DOHH2 (cell line): Measurements from ENCODE around the gene FXYD6.

Experiments used
- H3F3A ChIP-seq: fragments of 200-600 bp; sonication (generic), shearing (Covaris generic); 2 replicates; pipeline ENCODE4 v1.6.0; 2016; ENCODE audit warnings: antibody characterized with exemption, mild to moderate bottlenecking; ENCODE audit not compliant: control insufficient read depth, insufficient read depth
- H3K27ac ChIP-seq: fragments of 200-600 bp; sonication (generic); 2 replicates; pipeline ENCODE4 v1.5.1; 2014; ENCODE audit warnings: low read depth, mild to moderate bottlenecking, low read length, moderate library complexity
- H3K27me3 ChIP-seq: fragments of 200-600 bp; sonication (generic); 2 replicates; pipeline ENCODE4 v1.6.1; 2014; ENCODE audit warnings: mild to moderate bottlenecking, low read length, mixed read lengths; ENCODE audit not compliant: control insufficient read depth
- H3K36me3 ChIP-seq: fragments of 200-600 bp; sonication (generic); 2 replicates; pipeline ENCODE4 v1.6.1; 2014; ENCODE audit warnings: mild to moderate bottlenecking, low read length, moderate library complexity, mixed read lengths; ENCODE audit not compliant: control insufficient read depth
- H3K4me1 ChIP-seq: fragments of 200-600 bp; sonication (generic); 2 replicates; pipeline ENCODE4 v1.6.1; 2014; ENCODE audit warnings: mild to moderate bottlenecking, low read length, mixed read lengths; ENCODE audit not compliant: control insufficient read depth
- H3K4me2 ChIP-seq: fragments of 200-600 bp; sonication (generic); 2 replicates; pipeline ENCODE4 v1.6.0; 2014; ENCODE audit warnings: mild to moderate bottlenecking, low read length, moderate library complexity
- H3K4me3 ChIP-seq: fragments of 200-600 bp; sonication (generic); 2 replicates; pipeline ENCODE4 v1.5.1; 2014; ENCODE audit warnings: mild to moderate bottlenecking, low read length, mixed read lengths
- H3K79me2 ChIP-seq: fragments of 200-600 bp; sonication (generic); 2 replicates; pipeline ENCODE4 v1.6.1; 2014; ENCODE audit warnings: mild to moderate bottlenecking, low read length, mixed read lengths; ENCODE audit not compliant: control insufficient read depth
- H3K9me2 ChIP-seq: fragments of 200-600 bp; sonication (generic); replicated peaks from 2 replicates; pipeline ENCODE4 v1.6.1; 2014; ENCODE audit warnings: mild to moderate bottlenecking, low read length, mixed read lengths; ENCODE audit not compliant: control insufficient read depth
- H3K9me3 ChIP-seq: fragments of 200-600 bp; sonication (generic); 2 replicates; pipeline ENCODE4 v1.6.1; 2014; ENCODE audit warnings: antibody characterized with exemption, low read length, mixed read lengths; ENCODE audit not compliant: control insufficient read depth, insufficient read depth
- H4K20me1 ChIP-seq: fragments of 200-600 bp; sonication (generic); 2 replicates; pipeline ENCODE4 v1.6.0; 2014; ENCODE audit warnings: low read depth, mild to moderate bottlenecking, antibody characterized with exemption, low read length, moderate library complexity; ENCODE audit not compliant: control insufficient read depth, insufficient read depth
- EZH2phosphoT487 ChIP-seq: fragments of 200-600 bp; sonication (generic); IDR thresholded peaks from 2 replicates; pipeline ENCODE4 v1.6.1; 2017; ENCODE audit warnings: borderline replicate concordance, mild to moderate bottlenecking, antibody characterized with exemption, low read length, moderate library complexity, mixed read lengths
- TF ChIP-seq, protein P1 (sequence below): fragments of 200-600 bp; sonication (generic); IDR thresholded peaks from one replicate; pipeline ENCODE4 v1.5.1; 2014; ENCODE audit warnings: antibody characterized with exemption, mild to moderate bottlenecking, low read depth, low read length; ENCODE audit not compliant: poor library complexity, severe bottlenecking

The FXYD6 gene

DNA sequence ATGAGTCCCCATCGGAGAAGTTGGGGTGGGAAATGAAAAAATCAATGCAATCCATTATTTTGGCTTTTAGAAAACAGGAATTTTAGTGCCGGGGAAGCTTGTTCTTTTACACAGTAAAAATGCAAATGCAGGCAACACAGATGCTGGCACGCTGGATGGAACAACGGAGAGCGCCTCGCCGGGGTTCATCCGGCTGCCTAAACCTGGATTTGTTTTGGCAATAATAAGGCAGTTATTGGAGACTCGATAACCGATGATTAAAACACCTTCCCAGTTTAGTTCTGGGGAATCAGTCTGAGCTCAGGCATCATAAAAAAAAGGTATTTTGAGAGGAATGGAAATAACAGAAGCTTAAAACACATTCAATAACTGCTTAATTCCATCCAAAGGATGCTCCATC lies 82.3 kb downstream of the FXYD6 start:
- TF ChIP-seq, protein P1, sequence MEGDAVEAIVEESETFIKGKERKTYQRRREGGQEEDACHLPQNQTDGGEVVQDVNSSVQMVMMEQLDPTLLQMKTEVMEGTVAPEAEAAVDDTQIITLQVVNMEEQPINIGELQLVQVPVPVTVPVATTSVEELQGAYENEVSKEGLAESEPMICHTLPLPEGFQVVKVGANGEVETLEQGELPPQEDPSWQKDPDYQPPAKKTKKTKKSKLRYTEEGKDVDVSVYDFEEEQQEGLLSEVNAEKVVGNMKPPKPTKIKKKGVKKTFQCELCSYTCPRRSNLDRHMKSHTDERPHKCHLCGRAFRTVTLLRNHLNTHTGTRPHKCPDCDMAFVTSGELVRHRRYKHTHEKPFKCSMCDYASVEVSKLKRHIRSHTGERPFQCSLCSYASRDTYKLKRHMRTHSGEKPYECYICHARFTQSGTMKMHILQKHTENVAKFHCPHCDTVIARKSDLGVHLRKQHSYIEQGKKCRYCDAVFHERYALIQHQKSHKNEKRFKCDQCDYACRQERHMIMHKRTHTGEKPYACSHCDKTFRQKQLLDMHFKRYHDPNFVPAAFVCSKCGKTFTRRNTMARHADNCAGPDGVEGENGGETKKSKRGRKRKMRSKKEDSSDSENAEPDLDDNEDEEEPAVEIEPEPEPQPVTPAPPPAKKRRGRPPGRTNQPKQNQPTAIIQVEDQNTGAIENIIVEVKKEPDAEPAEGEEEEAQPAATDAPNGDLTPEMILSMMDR: no peak
- no peak for TF ChIP-seq EZH2phosphoT487
- no peaks in the 10 kb centered on the region for H3K79me2 ChIP-seq
- H4K20me1 ChIP-seq: no peaks in the 10 kb centered on the region
- H3K27ac ChIP-seq: no peak overlapping the region
- no peaks in the 10 kb centered on the region for H3K9me3 ChIP-seq
- no peaks in the 10 kb centered on the region for H3K9me2 ChIP-seq
- no peak overlapping the region for H3K4me3 ChIP-seq
- no peaks in the 10 kb centered on the region for H3K4me1 ChIP-seq
- H3K36me3 ChIP-seq: no peaks in the 10 kb centered on the region
- H3K4me2 ChIP-seq: no peak overlapping the region
- no peaks in the 10 kb centered on the region for H3F3A ChIP-seq
- peaks cover 15% of the 10 kb centered on the region for H3K27me3 ChIP-seq

GRCh38 chr11:117793583-117793982 lies 82.9 kb downstream of the FXYD6 start:
- peaks cover 11% of the 10 kb centered on the region for H3K27me3 ChIP-seq
- H3K4me2 ChIP-seq: no peak overlapping the region
- no peaks in the 10 kb centered on the region for H3K9me2 ChIP-seq

GRCh38 chr11:117792992-117793391 lies 83.5 kb downstream of the FXYD6 start:
- Histone ChIP-seq H3K36me3 (no peaks in the 10 kb centered on the region), H3K27me3 (peaks cover 7% of the 10 kb centered on the region; the same call in 1 of the 2 replicates), H3K9me3 (no peaks in the 10 kb centered on the region), H3K27ac (no peak overlapping the region), H3K79me2 (no peaks in the 10 kb centered on the region), H4K20me1 (no peaks in the 10 kb centered on the region), H3K4me1 (no peaks in the 10 kb centered on the region), H3K4me2 (no peak overlapping the region), H3K9me2 (no peaks in the 10 kb centered on the region), H3K4me3 (no peak overlapping the region), H3F3A (no peaks in the 10 kb centered on the region)
- TF ChIP-seq, protein P1: no peak
- no peak for TF ChIP-seq EZH2phosphoT487

More at GRCh38 chr11:117793583-117793982, 82.9 kb downstream of the FXYD6 start:
- H3K79me2 ChIP-seq: no peaks in the 10 kb centered on the region
- TF ChIP-seq EZH2phosphoT487: no peak
- TF ChIP-seq, protein P1: no peak
- no peaks in the 10 kb centered on the region for H3F3A ChIP-seq
- no peak overlapping the region for H3K4me3 ChIP-seq
- no peak overlapping the region for H3K27ac ChIP-seq
- H4K20me1 ChIP-seq: no peaks in the 10 kb centered on the region
- no peaks in the 10 kb centered on the region for H3K9me3 ChIP-seq
- H3K36me3 ChIP-seq: no peaks in the 10 kb centered on the region
- H3K4me1 ChIP-seq: no peaks in the 10 kb centered on the region
